SK-N-SH (cell line): ENCODE data around the gene PLD6.

Source experiments
- CTCF ChIP-seq: fragments of 200-600 bp; sonication (generic); IDR thresholded peaks from 2 replicates; pipeline ENCODE4 v1.6.1; 2017; ENCODE audit warnings: antibody characterized with exemption, mild to moderate bottlenecking, moderate library complexity
- FOXM1 ChIP-seq: IDR thresholded peaks from 2 replicates; pipeline ENCODE4 v1.4.0; 2012; ENCODE audit warnings: low read depth, mild to moderate bottlenecking
- GATA2 ChIP-seq: sonication (generic); formaldehyde crosslinking; IDR thresholded peaks from 2 replicates; pipeline ENCODE4 v1.5.0; 2020; ENCODE audit warnings: mild to moderate bottlenecking, missing genetic modification reagents
- MAX ChIP-seq: IDR thresholded peaks from 2 replicates; pipeline ENCODE4 v1.4.0; 2012; ENCODE audit warnings: low read depth
- POLR2AphosphoS5 ChIP-seq: IDR thresholded peaks from 2 replicates; pipeline ENCODE4 v1.6.1; 2012; ENCODE audit warnings: low read depth, low read length
- RFX5 ChIP-seq: IDR thresholded peaks from 2 replicates; pipeline ENCODE4 v1.6.1; 2012; ENCODE audit warnings: mild to moderate bottlenecking, improper control_type of control experiment, low read length
- TAF1 ChIP-seq: IDR thresholded peaks from 2 replicates; pipeline ENCODE4 v1.6.1; 2012; ENCODE audit warnings: low read depth, mild to moderate bottlenecking, low read length, moderate library complexity, borderline replicate concordance
- USF2 ChIP-seq: fragments of 150-350 bp; IDR thresholded peaks from 2 replicates; pipeline ENCODE4 v1.6.1; 2017; ENCODE audit warnings: antibody characterized with exemption, low read length, low read depth, borderline replicate concordance

- TF ChIP-seq FOXM1 (no peak), USF2 (no peak), RFX5 (no peak), CTCF (no peak), MAX (no peak), TAF1 (no peak), GATA2 (CRISPR knock-in tag) (no peak), POLR2AphosphoS5 (no peak)
Observed at GRCh38 chr17:17216236-17216635, 10.1 kb upstream of the PLD6 start.
